ENCODE measurements around the gene MT1M. TPM values are rescaled to one million over a fixed set of nuclear protein-coding genes. Genes with fewer than 3 reads are reported as not detected.

MT1M gene
- total RNA-seq: 0.74 and 2.1 TPM in 2 replicates

DNA sequence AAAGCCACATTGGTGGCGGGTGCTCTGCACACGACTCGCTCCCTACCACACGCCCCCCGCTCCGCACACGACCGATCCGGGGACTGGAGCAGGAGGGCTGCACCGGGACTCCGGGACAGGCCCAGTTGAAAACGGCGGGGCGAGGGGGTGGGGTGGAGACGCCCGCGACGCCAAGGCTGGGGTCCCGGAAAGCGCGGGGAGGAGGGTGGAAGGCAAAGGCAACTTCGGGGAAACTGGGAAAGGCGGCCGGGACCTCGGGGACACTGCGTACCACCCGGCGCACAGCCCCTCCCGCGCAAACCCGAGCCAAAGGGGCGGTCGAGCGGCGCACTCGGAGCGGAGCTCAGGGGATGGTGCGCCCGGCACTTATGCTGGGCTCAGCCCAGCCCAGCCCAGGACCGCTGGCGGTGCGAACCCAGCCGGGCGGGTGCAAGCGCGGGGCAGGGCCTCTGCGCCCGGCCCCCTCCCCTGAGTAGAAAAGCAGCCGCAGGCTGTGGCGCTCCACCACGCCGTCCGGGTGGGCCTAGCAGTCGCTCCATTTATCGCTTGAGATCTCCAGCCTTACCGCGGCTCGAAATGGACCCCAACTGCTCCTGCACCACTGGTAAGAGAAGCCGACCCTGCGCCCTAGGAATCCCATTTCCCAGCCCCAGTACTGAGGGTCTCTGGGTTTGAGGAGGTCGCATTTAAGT, at the start of gene MT1M:
Gene MT1M, plus strand, starts transcription at position 504 of the 692 bp plus-strand sequence. Its CDS starts 73 bp downstream, at position 577.

DNA sequence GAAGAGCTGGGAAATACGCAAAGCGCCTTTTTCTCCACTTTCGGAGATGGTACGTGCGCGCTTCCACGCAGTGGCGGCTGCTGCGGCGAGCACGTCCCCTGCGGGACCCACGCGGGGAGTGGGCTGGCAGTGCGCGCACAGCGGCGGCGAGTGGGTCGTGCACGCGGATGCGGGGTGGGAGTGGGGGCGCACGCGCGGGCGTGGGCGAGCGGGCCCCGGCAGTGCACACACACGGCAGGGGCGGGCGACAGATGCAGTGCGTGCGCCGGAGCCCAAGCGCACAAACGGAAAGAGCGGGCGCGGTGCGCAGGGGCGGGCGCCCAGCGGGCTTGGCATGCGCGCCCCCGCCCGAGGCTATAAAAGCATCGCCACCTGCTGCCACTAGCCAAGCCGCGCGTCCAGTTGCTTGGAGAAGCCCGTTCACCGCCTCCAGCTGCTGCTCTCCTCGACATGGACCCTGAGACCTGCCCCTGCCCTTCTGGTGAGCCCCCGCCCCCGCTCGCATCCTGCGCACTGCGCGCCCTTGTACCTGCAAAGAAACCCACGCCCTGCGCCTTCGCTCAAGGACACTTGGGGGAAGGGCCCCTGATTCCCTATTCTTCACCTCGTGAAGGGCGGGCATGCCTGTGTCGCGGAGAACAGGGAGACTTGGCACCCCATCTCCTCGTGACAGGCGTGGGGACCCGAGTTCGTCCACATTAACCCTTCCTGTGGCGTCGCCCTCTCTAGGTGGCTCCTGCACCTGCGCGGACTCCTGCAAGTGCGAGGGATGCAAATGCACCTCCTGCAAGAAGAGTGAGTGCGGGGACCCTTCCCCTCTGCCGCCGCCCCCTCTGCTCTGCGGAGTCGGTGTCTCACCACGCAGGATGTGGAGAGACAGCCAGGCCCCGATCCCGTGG, 43.1 kb upstream of the MT1M start, which contains the start of gene MT3:
Gene MT3, plus strand, starts transcription at position 388 of the 899 bp plus-strand sequence. Its CDS starts 63 bp downstream, at position 451.

DNA sequence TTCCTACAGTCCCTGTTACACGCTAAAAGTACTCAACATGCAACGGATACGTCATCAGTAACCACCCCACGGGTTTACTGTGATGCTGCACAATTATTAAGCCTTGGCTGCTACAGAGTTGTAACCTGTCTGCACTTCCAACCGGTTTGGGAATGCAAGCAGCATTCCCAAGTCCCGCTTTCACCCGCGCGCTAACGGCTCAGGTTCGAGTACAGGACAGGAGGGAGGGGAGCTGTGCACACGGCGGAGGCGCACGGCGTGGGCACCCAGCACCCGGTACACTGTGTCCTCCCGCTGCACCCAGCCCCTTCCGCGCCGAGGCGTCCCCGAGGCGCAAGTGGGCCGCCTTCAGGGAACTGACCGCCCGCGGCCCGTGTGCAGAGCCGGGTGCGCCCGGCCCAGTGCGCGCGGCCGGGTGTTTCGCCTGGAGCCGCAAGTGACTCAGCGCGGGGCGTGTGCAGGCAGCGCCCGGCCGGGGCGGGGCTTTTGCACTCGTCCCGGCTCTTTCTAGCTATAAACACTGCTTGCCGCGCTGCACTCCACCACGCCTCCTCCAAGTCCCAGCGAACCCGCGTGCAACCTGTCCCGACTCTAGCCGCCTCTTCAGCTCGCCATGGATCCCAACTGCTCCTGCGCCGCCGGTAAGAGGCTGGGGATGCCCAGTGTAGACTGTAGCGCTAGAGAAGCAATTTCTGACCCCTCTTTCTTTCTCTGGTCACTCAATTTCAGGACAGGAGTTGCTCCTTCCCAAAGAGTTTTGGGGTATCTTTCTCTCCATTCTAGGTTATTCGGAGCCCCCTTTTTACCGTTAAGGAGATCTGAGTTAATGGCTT, 24.2 kb upstream of the MT1M start, which contains the start of gene MT2A:
Gene MT2A, plus strand, starts transcription at position 542 of the 833 bp plus-strand sequence. Its CDS starts 72 bp downstream, at position 614.

DNA sequence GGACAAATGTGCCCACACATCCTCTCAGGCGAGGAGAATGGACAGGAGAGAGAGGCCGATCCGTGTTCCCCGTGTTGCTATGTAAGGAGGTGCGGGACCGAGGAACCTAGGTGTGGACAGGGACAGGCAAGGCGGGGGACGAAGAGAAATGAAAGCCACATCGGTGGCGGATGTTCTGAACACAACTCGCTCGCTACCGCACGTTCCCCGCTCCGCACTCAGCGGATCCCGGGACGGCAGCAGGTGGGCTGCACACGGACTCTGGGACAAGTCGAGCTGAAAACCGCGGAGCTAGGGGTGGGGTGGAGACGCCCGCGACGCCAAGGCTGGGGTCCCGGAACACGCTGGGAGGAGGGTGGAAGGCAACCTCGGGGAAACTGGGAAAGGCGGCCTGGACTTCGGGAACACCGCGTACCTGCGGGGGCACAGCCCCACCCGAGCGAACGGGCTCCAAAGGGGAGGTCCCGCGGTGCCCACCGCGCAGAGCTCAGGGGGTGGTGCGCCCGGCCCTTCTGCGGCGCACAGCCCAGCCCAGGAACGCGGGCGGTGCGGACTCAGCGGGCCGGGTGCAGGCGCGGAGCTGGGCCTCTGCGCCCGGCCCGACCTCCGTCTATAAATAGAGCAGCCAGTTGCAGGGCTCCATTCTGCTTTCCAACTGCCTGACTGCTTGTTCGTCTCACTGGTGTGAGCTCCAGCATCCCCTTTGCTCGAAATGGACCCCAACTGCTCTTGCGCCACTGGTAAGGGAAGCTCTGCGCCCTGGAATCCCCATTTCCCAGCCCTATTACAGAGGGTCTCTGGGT, 7.1 kb upstream of the MT1M start, which contains the start of gene MT1E:
Gene MT1E, plus strand, starts transcription at position 642 of the 803 bp plus-strand sequence. Its CDS starts 71 bp downstream, at position 713.

DNA sequence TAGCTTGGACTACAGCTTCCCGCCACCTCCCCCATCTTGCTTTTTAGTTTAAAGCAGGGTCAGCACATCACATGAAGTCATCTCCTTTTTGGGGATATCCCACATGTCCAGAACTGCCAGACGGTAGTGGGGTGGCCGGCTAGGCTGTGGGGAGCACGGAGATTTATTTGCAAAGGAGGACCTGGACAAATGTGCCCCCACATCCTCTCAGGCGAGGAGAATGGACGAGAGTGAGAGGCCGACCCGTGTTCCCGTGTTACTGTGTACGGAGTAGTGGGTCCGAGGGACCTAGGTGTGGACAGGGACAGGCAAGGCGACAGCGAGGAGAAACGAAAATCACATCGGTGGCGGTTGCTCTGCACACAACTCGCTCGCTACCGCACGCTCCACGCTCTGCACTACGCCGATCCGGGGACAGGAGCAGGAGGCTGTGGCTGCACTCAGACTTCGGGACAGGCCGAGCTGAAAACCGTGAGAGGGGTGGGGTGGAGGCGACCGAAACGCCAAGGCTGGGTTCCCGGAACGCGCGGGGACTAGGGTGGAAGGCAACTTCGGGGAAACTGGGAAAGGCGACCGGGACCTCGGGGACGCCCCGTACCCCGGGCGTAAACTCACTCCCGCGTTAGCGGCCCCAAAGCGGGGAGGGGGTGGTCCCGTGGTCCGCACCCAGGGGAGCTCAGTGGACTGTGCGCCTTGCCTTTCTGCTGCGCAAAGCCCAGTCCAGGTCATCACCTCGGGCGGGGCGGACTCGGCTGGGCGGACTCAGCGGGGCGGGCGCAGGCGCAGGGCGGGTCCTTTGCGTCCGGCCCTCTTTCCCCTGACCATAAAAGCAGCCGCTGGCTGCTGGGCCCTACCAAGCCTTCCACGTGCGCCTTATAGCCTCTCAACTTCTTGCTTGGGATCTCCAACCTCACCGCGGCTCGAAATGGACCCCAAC, 5.6 kb downstream of the MT1M start, which contains the start of gene MT1A:
Gene MT1A, plus strand, starts transcription at position 853 of the 937 bp plus-strand sequence. Its CDS starts 73 bp downstream, at position 926.

DNA sequence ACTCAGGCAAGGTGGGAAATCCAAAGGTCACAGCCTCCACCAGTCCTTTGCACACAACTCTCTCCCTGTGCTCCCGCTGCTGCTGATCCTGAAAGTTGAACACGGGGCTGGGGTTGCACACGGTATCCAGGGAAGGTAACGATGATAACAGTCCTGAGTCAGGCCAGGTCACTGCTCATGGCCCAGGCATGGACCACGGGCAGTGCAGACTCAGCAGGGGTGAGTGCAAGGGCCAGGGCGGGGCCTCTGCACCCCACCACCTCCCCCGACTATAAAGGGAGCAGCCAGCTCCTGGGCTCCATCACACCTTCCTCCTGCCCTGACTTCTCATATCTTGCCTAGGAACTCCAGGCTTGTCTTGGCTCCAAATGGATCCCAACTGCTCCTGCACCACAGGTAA, 19.1 kb downstream of the MT1M start, which contains the start of gene MT1B:
Gene MT1B, plus strand, starts transcription at position 301 of the 400 bp plus-strand sequence. Its CDS starts 68 bp downstream, at position 369.

DNA sequence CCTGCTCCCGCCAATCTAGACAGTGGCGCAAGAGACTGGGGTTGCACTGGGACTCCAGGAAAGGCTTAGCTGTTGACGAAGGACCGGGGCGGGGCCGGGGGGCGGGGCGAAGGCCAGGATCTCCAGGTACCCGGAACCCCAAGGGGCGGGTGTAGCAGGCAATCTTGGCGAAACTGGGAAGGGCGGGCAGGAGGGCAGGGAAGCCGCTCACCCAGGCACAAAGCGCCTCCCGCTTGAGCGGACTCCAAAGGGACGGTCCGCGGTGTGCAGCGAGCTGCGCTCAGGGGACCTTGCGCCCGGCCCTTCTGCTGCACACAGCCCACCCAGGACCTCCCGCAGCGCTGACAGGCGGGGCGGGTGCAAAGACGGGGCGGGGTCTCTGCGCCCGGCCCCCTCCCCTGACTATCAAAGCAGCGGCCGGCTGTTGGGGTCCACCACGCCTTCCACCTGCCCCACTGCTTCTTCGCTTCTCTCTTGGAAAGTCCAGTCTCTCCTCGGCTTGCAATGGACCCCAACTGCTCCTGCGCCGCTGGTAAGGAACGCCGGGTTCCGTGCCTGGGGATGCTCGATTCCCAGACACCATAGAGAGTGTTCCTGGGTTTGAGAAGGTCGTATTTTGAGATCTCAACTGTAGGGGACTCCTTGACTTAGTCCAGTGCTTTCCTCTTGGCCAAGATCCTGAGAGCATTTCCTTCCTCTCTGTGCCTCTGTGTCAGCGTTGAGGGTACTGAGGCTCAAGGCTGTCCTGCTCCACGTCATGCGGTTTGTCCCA, 25.3 kb downstream of the MT1M start, which contains the start of gene MT1F:
Gene MT1F, plus strand, starts transcription at position 405 of the 772 bp plus-strand sequence. Its CDS starts 100 bp downstream, at position 505.

DNA sequence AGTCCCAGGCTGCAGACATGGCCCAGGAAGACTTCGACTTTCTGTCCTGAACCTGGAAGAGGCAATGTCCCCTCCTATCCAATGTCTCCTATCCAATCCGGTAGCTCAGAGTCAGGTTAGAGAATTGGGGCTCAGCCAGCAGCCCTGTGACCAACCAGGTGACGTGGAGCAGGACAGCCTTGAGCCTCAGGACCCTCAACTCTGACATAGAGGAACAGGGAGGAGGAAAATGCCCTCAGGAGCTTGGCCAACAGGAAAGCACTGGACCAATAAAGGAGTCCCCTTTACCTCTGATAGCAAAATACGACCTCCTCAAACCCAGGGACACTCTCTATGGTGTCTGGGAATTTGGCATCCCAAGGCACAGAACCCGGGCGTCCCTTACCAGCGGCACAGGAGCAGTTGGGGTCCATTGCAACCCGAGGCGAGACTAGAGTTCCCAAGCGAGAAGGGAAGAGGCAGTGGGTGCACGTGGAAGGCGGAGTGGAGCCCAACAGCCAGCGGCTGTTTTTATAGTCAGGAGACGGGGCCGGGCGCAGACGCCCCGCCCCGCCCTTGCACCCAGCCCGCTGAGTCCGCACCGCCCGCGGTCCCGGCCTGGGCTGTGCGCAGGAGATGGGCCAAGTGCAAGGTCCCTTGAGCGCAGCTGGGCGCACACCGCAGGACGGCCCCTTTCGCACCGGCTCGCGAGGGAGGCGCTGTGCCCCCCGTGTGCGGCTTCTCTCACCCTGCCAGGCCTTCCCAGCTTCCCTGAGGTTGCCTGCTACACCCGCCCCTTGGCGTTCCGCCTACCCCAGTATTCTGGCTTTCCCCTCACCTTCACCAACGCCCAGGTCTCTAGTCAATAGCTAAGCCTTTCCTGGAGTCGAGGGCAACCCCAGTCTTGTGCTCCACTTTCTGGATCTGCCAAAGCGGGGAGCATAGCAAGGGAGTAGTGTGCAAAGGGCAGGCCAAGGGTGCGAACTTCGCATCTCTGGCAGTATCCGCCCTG, 35.4 kb downstream of the MT1M start, which contains the start of gene MT1G:
Gene MT1G, minus strand, starts transcription at position 485 of the 991 bp plus-strand sequence. Its CDS starts 72 bp downstream, at position 413.

DNA sequence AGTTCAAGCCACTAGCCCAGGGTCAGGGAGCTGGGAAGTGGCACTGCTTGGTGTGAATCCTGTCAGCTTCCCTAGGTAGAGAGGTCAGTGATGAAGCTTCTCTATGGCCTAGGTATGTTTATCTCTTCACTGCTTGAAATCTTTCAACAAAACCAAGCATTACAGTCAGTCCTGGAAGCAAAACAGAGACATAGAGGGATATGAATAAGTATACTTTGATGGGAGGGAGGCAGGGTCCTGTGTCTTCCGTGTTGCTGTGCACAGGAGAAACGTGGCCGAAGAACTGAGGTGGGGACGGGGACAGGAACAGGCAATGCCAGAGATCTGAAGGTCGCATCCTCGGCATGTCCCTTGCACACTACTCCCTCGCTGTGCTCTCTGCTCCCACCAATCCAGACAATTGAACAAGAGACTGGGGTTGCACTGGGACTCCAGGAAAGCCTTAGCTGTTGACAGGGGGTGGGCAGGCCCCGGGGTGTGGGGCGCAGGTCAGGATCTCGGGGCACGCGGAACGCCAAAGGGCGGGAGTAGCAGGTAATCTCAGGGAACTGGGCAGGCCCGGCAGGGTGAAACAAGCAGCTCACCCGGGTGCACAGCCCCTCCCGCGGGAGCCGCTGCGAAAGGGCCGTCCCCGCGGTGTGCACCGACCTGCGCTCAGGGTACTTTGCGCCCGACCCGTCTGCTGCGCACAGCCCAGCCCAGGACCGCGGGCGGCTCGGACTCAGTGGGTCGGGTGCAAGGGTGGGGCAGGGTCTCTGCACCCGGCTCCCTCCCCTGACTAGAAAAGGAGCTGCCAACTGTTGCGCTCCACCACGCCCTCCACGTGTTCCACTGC, 36.8 kb downstream of the MT1M start, which contains the start of gene MT1H:
Gene MT1H, plus strand, starts transcription at position 810 of the 835 bp plus-strand sequence. CDS start 71 bp downstream, outside the sequence.

DNA sequence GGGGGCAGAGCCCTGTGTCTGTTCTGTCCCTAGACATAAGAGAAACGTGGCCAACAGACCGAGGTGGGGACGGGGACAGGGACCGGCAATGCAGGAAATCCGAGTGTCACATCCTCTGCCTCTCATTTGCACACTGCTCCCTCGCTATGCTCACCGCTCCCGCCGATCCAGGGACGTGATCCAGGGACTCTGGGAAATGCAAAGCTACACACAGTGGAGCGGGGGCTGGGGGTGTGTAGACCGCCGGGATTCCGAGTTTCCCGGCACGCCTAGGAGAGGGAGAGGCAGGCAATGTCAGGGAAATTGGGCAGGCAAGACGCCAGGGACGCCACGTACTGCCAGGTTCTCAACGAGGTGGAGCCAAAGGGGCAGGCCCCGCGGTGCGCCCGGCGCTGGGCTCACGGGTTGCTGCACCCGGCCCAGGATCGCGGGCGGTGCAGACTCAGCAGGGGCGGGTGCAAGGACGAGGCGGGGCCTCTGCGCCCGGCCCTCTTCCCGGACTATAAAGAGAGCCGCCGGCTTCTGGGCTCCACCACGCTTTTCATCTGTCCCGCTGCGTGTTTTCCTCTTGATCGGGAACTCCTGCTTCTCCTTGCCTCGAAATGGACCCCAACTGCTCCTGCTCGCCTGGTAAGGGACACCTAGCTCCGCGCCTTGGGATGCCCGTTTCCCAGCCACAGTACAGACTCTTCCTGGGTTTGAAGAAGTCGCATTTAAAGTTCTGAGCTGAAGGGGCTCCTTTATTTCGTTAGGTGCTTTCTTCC, 49.7 kb downstream of the MT1M start, which contains the start of gene MT1X:
Gene MT1X, plus strand, starts transcription at position 532 of the 764 bp plus-strand sequence. Its CDS starts 71 bp downstream, at position 603.

Other genes starting within 250 kb of the MT1M start
- gene AMFR, start 207.1 kb upstream of the MT1M start, total RNA-seq: 317 and 407 TPM in 2 replicates
- 53.0 TPM in 2 replicates for gene NUDT21, start 181.3 kb upstream of the MT1M start, total RNA-seq
- gene OGFOD1, start 181.1 kb upstream of the MT1M start, total RNA-seq: 68.1 and 80.2 TPM in 2 replicates
- gene BBS2, start 112.6 kb upstream of the MT1M start, total RNA-seq: 45.5 and 56.9 TPM in 2 replicates
- gene MT4, start 67.6 kb upstream of the MT1M start, total RNA-seq: not detected in 2 replicates
- 0.37 TPM in 1 of 2 replicates, not detected in the other for gene MT3, start 43.1 kb upstream of the MT1M start, total RNA-seq
- gene MT2A, start 24.1 kb upstream of the MT1M start, total RNA-seq: 53.3 and 72.0 TPM in 2 replicates
- gene MT1E, start 6.9 kb upstream of the MT1M start, total RNA-seq: 91.7 and 248 TPM in 2 replicates
- 0.28 TPM in 1 of 2 replicates, not detected in the other for gene MT1A, start 6.0 kb downstream of the MT1M start, total RNA-seq
- not detected in 2 replicates for gene MT1B, start 19.2 kb downstream of the MT1M start, total RNA-seq
- gene MT1F, start 25.3 kb downstream of the MT1M start, total RNA-seq: 0.09 and 1.8 TPM in 2 replicates
- gene MT1G, start 35.4 kb downstream of the MT1M start, total RNA-seq: 0.71 TPM in 1 of 2 replicates, not detected in the other
- gene MT1H, start 37.2 kb downstream of the MT1M start, total RNA-seq: not detected in 2 replicates
- 14.1 and 38.0 TPM in 2 replicates for gene MT1X, start 49.8 kb downstream of the MT1M start, total RNA-seq
- 42.2 and 42.5 TPM in 2 replicates for gene NUP93, start 97.5 kb downstream of the MT1M start, total RNA-seq
- under 0.01 TPM in 1 of 2 replicates, not detected in the other for gene SLC12A3, start 232.5 kb downstream of the MT1M start, total RNA-seq

Measured in smooth muscle cell of bladder (primary cell).